Breast epithelium (tissue), 4 donors: ENCODE results near the gene NOL6. TPM values are rescaled to one million over a fixed set of nuclear protein-coding genes. Genes with fewer than 3 reads are reported as not detected.

Experiments used
- DNase-seq, 2 donors: peaks; one replicate each; pipeline ENCODE4 v3.0.0-alpha.2; 2019; ENCODE audit warnings: low spot score in 2 of 2
- H3K27ac ChIP-seq, 2 donors: fragments of 200-600 bp; sonication (generic) in 1 of 2; one replicate each; pipeline ENCODE4 v1.5.1; 2016 to 2019; ENCODE audit warnings: mild to moderate bottlenecking in 1 of 2
- H3K27me3 ChIP-seq, 2 donors: fragments of 200-600 bp; sonication (generic) in 1 of 2; one replicate each; pipeline versions ENCODE4 v1.5.1 to v1.6.0; 2017 to 2019; ENCODE audit warnings: control low read depth in 1 of 2, mild to moderate bottlenecking in 1 of 2
- H3K36me3 ChIP-seq: fragments of 200-600 bp; one replicate; pipeline ENCODE4 v1.5.1; 2019
- H3K4me1 ChIP-seq, 2 donors: fragments of 200-600 bp; sonication (generic); one replicate each; pipeline ENCODE4 v1.5.1; 2016 to 2019; ENCODE audit warnings: control low read depth in 1 of 2
- H3K4me3 ChIP-seq, 3 donors: fragments of 200-600 bp; sonication (generic); 1 replicate in 2 of 3; 2 replicates in 1 of 3; pipeline ENCODE4 v1.5.1; 2016 to 2019; ENCODE audit warnings: mild to moderate bottlenecking in 3 of 3, moderate library complexity in 2 of 3
- H3K9me3 ChIP-seq, 2 donors: fragments of 200-600 bp; sonication (generic) in 1 of 2; one replicate each; pipeline ENCODE4 v1.5.1; 2016 to 2019; ENCODE audit warnings: control low read depth in 1 of 2
- POLR2A ChIP-seq: fragments of 450-650 bp; IDR thresholded peaks from one replicate; pipeline ENCODE4 v1.6.1; 2016; ENCODE audit warnings: antibody characterized with exemption, mild to moderate bottlenecking, moderate library complexity
- POLR2AphosphoS5 ChIP-seq, 3 donors: sonication (generic); formaldehyde crosslinking; IDR thresholded peaks; one replicate each; pipeline ENCODE4 v1.6.1; 2017; ENCODE audit warnings: antibody characterized with exemption in 3 of 3
- intact Hi-C: fragments of 100-400 bp; cut with DNase I; formaldehyde crosslinking; loops from one replicate; pipeline ENCODE4 v1.15.1; 2023; ENCODE audit warnings: low total_unique reads
- total RNA-seq, 3 donors: library from RNA; depleted of rRNA; stranded (reverse); fragments of >200 nt; gene quantifications; one replicate each; pipeline ENCODE4 v1.1.0, GENCODE V29; 2016
- TF ChIP-seq, protein P1 (sequence below), 3 donors: fragments of 450-650 bp; IDR thresholded peaks; one replicate each; pipeline ENCODE4 v1.5.1; 2016 to 2017; ENCODE audit warnings: antibody characterized with exemption in 3 of 3, mild to moderate bottlenecking in 3 of 3, moderate library complexity in 3 of 3

NOL6 gene
- total RNA-seq, 3 donors from 2014 or later: 14.2 to 23.9 (median 22.3) TPM

DNA sequence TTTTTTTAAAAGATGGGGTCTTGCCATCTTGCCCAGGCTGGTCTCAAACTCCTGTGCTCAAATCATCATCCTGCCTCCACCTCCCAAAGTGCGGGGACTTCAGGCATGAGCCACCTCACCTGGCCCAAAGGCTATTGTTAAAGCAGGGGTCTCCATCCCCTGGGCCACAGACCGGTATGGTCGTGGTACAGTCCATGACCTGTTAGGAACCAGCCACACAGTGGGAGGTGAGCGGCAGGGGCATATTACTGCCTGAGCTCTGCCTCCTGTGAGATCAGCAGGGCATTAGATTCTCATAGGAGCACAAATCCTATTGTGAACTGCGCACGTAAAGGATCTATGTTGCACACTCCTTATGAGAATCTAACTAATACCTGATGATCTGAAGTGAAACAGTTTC lies 7.3 kb upstream of the NOL6 start:
- no peaks in the 10 kb centered on the region for H3K36me3 ChIP-seq
- no peak overlapping the region for H3K4me3 ChIP-seq
- no peaks in the 10 kb centered on the region for H3K4me1 ChIP-seq
- no peak for TF ChIP-seq POLR2AphosphoS5 (IDR thresholded peaks at IDR 0.05)
- TF ChIP-seq, protein P1, sequence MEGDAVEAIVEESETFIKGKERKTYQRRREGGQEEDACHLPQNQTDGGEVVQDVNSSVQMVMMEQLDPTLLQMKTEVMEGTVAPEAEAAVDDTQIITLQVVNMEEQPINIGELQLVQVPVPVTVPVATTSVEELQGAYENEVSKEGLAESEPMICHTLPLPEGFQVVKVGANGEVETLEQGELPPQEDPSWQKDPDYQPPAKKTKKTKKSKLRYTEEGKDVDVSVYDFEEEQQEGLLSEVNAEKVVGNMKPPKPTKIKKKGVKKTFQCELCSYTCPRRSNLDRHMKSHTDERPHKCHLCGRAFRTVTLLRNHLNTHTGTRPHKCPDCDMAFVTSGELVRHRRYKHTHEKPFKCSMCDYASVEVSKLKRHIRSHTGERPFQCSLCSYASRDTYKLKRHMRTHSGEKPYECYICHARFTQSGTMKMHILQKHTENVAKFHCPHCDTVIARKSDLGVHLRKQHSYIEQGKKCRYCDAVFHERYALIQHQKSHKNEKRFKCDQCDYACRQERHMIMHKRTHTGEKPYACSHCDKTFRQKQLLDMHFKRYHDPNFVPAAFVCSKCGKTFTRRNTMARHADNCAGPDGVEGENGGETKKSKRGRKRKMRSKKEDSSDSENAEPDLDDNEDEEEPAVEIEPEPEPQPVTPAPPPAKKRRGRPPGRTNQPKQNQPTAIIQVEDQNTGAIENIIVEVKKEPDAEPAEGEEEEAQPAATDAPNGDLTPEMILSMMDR (IDR thresholded peaks at IDR 0.05): no peak
- no peak for TF ChIP-seq POLR2A
- intact Hi-C loops: no loop called here
- H3K27me3 ChIP-seq: no peaks in the 10 kb centered on the region
- no peaks in the 10 kb centered on the region for H3K9me3 ChIP-seq
- DNase-seq: no peak
- H3K27ac ChIP-seq: no peak overlapping the region

DNA sequence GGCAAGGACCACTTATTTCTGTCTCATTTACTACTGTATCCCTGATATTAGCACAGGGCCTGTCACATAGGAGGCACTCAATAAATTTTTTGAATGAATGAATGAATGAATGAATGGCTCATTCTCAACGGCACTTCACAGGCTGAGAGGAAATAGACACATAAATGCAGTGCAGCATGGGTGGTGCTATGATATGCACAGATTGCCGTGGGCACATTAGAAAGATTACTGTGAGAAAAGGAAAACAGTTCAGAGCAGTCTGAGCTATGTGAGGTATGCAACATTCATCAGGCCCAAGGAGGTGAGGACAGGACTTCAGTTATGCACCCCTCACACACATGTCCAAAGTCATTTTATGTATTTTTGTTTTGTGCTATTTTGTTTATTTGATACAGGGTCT lies 6.4 kb upstream of the NOL6 start:
- no peak for DNase-seq
- no peaks in the 10 kb centered on the region for H3K27me3 ChIP-seq
- intact Hi-C loops: no loop called here
- TF ChIP-seq POLR2A (no peak), POLR2AphosphoS5 (IDR thresholded peaks at IDR 0.05) (no peak)
- TF ChIP-seq, protein P1 (IDR thresholded peaks at IDR 0.05): no peak
- H3K36me3 ChIP-seq: no peaks in the 10 kb centered on the region
- H3K9me3 ChIP-seq: no peaks in the 10 kb centered on the region
- H3K27ac ChIP-seq: no peak overlapping the region
- H3K4me1 ChIP-seq: no peaks in the 10 kb centered on the region
- H3K4me3 ChIP-seq: no peak overlapping the region

DNA sequence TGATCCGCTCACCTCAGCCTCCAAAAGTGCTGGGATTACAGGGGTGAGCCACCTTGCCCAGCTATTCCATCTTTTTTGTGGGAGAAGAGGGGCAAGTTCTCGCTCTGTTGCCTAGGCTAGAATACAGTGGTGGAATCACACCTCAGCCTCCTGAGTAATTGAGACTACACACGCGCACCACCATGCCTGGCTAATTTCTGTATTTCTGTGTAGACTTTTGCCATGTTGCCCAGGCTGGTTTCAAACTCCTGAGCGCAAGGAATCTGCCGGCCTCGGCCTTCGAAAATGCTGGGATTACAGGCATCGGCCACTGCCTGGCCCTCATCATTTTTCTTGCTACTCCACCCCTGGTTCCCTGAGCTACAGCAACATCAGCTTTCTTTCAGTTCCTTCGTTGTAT lies 2.8 kb upstream of the NOL6 start:
- Histone ChIP-seq H3K27me3 (no peaks in the 10 kb centered on the region), H3K4me3 (no peak overlapping the region), H3K4me1 (peaks cover 0 to 13% of the 10 kb centered on the region in 2 donors), H3K36me3 (no peaks in the 10 kb centered on the region), H3K9me3 (no peaks in the 10 kb centered on the region), H3K27ac (no peak overlapping the region)
- intact Hi-C loops: no loop called here
- no peak for DNase-seq
- no peak for TF ChIP-seq POLR2AphosphoS5 (IDR thresholded peaks at IDR 0.05)
- TF ChIP-seq, protein P1 (IDR thresholded peaks at IDR 0.05): no peak
- no peak for TF ChIP-seq POLR2A

DNA sequence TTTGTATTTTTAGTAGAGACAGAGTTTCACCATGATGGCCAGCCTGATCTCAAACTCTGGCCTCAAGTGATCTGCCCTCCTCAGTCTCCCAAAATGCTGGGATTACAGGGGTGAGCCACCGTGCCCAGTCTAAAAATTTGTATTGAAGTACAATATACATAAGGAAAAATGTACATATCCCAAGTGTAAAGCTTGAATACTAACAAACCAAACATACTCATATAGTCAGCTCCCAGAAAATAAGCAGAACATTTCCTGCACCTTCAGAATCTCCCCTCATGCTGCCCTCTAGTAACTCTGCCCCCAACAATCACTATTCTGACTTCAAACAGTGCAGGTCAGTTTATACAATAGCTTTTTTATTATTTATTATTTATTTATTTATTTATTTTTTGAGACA lies 1.6 kb upstream of the NOL6 start:
- Histone ChIP-seq H3K27me3 (no peaks in the 10 kb centered on the region), H3K4me1 (peaks cover 0 to 13% of the 10 kb centered on the region in 2 donors), H3K9me3 (no peaks in the 10 kb centered on the region), H3K36me3 (no peaks in the 10 kb centered on the region), H3K27ac (no peak overlapping the region), H3K4me3 (no peak overlapping the region)
- DNase-seq: peak; percentile 3 to 10
- TF ChIP-seq, protein P1 (IDR thresholded peaks at IDR 0.05): no peak
- TF ChIP-seq POLR2A: no peak
- TF ChIP-seq POLR2AphosphoS5 (IDR thresholded peaks at IDR 0.05): no peak
- intact Hi-C loops: no loop called here

DNA sequence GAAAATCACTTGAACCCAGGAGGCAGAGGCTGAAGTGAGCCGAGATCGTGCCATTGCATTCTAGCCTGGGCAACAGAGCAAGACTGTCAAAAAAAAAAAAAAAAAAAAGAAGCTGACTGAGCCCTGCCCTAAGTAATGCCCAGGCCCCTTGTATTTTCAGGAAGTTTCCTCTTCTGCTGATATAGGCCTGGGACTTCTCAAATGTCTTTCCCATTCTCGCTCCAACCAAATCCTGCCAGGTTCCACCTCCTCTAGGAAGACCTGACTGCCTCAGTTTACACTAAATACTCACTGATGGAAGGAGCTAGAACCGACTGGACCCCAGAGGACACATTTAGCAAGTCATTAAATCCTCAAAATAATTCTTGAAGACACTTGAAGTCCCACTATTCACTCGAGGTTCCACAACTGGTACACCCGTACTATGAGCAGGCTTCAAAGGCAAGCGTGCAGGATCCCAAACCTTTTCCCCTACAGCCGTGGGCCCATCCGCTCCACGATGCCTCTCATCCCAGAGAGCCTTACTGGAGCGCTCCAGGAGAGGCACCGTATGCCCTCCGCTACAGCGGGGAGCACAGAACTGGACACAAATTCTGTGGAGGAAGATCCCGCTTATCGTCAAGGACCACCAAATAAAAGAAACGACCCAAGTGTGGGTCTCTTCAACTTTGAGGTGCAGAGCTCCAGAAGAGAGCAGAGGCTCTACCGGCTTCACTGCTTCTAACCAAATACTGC lies 676 bp downstream of the NOL6 start:
- intact Hi-C loops: no loop called here
- Histone ChIP-seq H3K36me3 (no peaks in the 10 kb centered on the region), H3K9me3 (no peaks in the 10 kb centered on the region), H3K4me3 (peak overlapping the region; percentile 92 to 95 (median 94)), H3K4me1 (peaks cover 0 to 13% of the 10 kb centered on the region in 2 donors), H3K27me3 (no peaks in the 10 kb centered on the region), H3K27ac (peak overlapping the region; percentile 65 to 80)
- peak in 1 of 2 donors; percentile 28 for DNase-seq
- TF ChIP-seq, protein P1 (IDR thresholded peaks at IDR 0.05): no peak
- no peak for TF ChIP-seq POLR2A
- no peak for TF ChIP-seq POLR2AphosphoS5 (IDR thresholded peaks at IDR 0.05)
